Caco-2 (cell line): ENCODE results near the gene SIRPA. TPM values are rescaled to one million over a fixed set of nuclear protein-coding genes. Genes with fewer than 3 reads are reported as not detected.

Experiments
- BruUV-seq: library from RNA; stranded (reverse); fragments of 400-500 nt; replicated peaks from 2 replicates; lab custom pipeline; 2021; lab: Mats Ljungman, UMichigan
- CTCF ChIA-PET: fragments of 300-600 bp; sonication (Branson Sonifier 250); formaldehyde crosslinking; loops from one replicate; lab custom pipeline; 2022; ENCODE audit warnings: antibody characterized with exemption; lab: Charles Lee
- POLR2A ChIA-PET: fragments of 300-600 bp; sonication (Branson Sonifier 250); formaldehyde crosslinking; loops from one replicate; lab custom pipeline; 2022; ENCODE audit warnings: antibody characterized with exemption; lab: Charles Lee
- DNase-seq, 2 experiments: peaks; one replicate each; pipeline versions ENCODE4 v3.0.0 to v3.0.0-alpha.2; 2020 to 2022
- H3K27me3 ChIP-seq: replicated peaks from 2 replicates; pipeline ENCODE4 v1.6.0; 2011; ENCODE audit warnings: low read length; ENCODE audit not compliant: control insufficient read depth, insufficient read depth
- H3K36me3 ChIP-seq: 2 replicates; pipeline ENCODE4 v1.5.1; 2011; ENCODE audit warnings: low read length; ENCODE audit not compliant: control insufficient read depth, insufficient read depth
- H3K4me1 ChIP-seq: fragments of 250-450 bp; sonication (Bioruptor Pico); 2 replicates; pipeline ENCODE4 v1.5.1; 2020; ENCODE audit warnings: mild to moderate bottlenecking
- H3K4me3 ChIP-seq: 2 replicates; pipeline ENCODE4 v1.5.1; 2011; ENCODE audit warnings: low read depth, mild to moderate bottlenecking, control low read depth, low read length
- H3K9me3 ChIP-seq: fragments of 250-450 bp; sonication (Bioruptor Pico); 2 replicates; pipeline ENCODE4 v1.5.1; 2020; ENCODE audit warnings: mild to moderate bottlenecking, moderate library complexity
- H3K27ac Mint-ChIP-seq: one replicate; pipeline ENCODE4 v1.8.0; 2022; ENCODE audit warnings: mixed read lengths; ENCODE audit not compliant: unreplicated experiment
- H3K27me3 Mint-ChIP-seq: one replicate; pipeline ENCODE4 v1.8.0; 2022; ENCODE audit warnings: mixed read lengths; ENCODE audit not compliant: insufficient read depth, unreplicated experiment
- H3K36me3 Mint-ChIP-seq: one replicate; pipeline ENCODE4 v1.8.0; 2022; ENCODE audit warnings: mild to moderate bottlenecking, mixed read lengths; ENCODE audit not compliant: insufficient read depth, unreplicated experiment
- H3K4me1 Mint-ChIP-seq: one replicate; pipeline ENCODE4 v1.8.0; 2022; ENCODE audit warnings: low read depth, mixed read lengths; ENCODE audit not compliant: unreplicated experiment
- H3K4me3 Mint-ChIP-seq: one replicate; pipeline ENCODE4 v1.8.0; 2022; ENCODE audit warnings: mild to moderate bottlenecking, moderate library complexity, mixed read lengths; ENCODE audit not compliant: unreplicated experiment
- H3K9me3 Mint-ChIP-seq: one replicate; pipeline ENCODE4 v1.8.0; 2022; ENCODE audit warnings: mixed read lengths; ENCODE audit not compliant: unreplicated experiment
- intact Hi-C: fragments of 100-400 bp; cut with micrococcal nuclease; formaldehyde crosslinking; loops from one replicate; pipeline ENCODE4 v1.10.0; 2022; ENCODE audit not compliant: unreplicated experiment
- total RNA-seq: library from RNA; stranded (reverse); gene quantifications from 2 replicates; pipeline ENCODE4 v1.2.3, GENCODE V29; 2022
- TF ChIP-seq, protein P1 (sequence below), 2 experiments: fragments of 200-600 bp in 1 of 2; IDR thresholded peaks; 1 replicate in 1 of 2; 2 replicates in 1 of 2; pipeline versions ENCODE4 v1.5.1 to v1.8.0; 2011 to 2022; ENCODE audit warnings: antibody characterized with exemption in 1 of 2, control low read depth in 1 of 2, inconsistent platforms in 1 of 2, low read depth in 1 of 2, low read length in 1 of 2, mild to moderate bottlenecking in 1 of 2, moderate library complexity in 1 of 2; ENCODE audit not compliant: insufficient read depth in 1 of 2, severe bottlenecking in 1 of 2, unreplicated experiment in 1 of 2

SIRPA gene
- total RNA-seq, 1 experiment from 2014 or later = 33.3 TPM

DNA sequence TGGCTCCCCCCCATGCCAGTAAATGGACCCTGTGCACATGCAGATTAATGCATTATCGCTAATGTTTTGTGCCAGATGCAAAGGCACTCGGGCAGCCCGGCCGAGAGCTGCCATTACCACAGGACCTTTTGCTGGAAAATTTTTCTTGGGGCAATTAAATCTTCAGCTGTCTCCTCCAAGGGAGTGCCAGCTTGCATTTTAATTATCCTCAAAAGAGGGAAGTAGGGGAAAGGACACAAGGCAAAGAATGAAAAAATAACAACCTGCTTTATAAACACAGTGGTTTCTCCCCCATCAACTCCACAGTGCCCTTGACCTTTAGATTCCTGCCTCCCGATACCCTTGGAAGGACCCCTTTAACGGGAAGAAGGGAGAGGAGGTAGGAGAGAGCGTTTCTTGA is 50.5 kb downstream of the SIRPA start:
- ChIA-PET CTCF (no interaction called here), POLR2A (no interaction called here)
- peaks cover 31% of the 10 kb centered on the region for H3K4me1 ChIP-seq
- TF ChIP-seq, protein P1, sequence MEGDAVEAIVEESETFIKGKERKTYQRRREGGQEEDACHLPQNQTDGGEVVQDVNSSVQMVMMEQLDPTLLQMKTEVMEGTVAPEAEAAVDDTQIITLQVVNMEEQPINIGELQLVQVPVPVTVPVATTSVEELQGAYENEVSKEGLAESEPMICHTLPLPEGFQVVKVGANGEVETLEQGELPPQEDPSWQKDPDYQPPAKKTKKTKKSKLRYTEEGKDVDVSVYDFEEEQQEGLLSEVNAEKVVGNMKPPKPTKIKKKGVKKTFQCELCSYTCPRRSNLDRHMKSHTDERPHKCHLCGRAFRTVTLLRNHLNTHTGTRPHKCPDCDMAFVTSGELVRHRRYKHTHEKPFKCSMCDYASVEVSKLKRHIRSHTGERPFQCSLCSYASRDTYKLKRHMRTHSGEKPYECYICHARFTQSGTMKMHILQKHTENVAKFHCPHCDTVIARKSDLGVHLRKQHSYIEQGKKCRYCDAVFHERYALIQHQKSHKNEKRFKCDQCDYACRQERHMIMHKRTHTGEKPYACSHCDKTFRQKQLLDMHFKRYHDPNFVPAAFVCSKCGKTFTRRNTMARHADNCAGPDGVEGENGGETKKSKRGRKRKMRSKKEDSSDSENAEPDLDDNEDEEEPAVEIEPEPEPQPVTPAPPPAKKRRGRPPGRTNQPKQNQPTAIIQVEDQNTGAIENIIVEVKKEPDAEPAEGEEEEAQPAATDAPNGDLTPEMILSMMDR (IDR thresholded peaks at IDR 0.05; ENCODE audit: insufficient read depth in 1 of 2, low read depth in 1 of 2, low read length in 1 of 2, severe bottlenecking in 1 of 2, unreplicated experiment in 1 of 2) = no peak
- Mint-ChIP-seq H3K27ac (no peak overlapping the region), H3K4me3 (no peak overlapping the region), H3K9me3 (no peaks in the 10 kb centered on the region), H3K27me3 (no peaks in the 10 kb centered on the region), H3K36me3 (no peaks in the 10 kb centered on the region), H3K4me1 (peaks cover 21% of the 10 kb centered on the region)
- H3K27me3 ChIP-seq = no peaks in the 10 kb centered on the region
- no peaks in the 10 kb centered on the region for H3K9me3 ChIP-seq
- H3K36me3 ChIP-seq = no peaks in the 10 kb centered on the region
- H3K4me3 ChIP-seq = no peak overlapping the region
- DNase-seq = no peak
- intact Hi-C loops = no loop called here
- BruUV-seq = no TSS peak

DNA sequence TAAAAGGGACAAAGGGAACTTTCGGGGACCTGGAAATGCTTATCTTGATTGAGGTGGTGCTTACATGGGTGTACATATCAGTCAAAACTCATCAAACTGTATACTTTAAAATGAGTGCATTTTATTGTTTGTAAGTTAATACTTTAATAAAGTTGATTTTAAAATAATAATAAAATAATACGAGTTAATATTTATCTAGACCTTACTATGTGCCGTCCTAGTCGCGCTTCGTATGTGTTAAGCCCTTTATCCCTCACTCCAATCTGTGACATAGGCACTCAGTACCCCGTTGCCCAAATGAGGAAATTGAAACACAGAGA is 51.2 kb downstream of the SIRPA start:
- no peak overlapping the region; the same call in 1 of the 2 replicates for H3K4me3 ChIP-seq
- ChIA-PET CTCF (no interaction called here), POLR2A (no interaction called here)
- Mint-ChIP-seq H3K27me3 (no peaks in the 10 kb centered on the region), H3K4me1 (peaks cover 21% of the 10 kb centered on the region), H3K9me3 (no peaks in the 10 kb centered on the region), H3K4me3 (peak overlapping the region; percentile 72), H3K36me3 (no peaks in the 10 kb centered on the region), H3K27ac (no peak overlapping the region)
- DNase-seq = no peak
- no peaks in the 10 kb centered on the region for H3K36me3 ChIP-seq
- H3K9me3 ChIP-seq = no peaks in the 10 kb centered on the region
- intact Hi-C loops = no loop called here
- H3K4me1 ChIP-seq = peaks cover 31% of the 10 kb centered on the region
- H3K27me3 ChIP-seq = no peaks in the 10 kb centered on the region
- no TSS peak for BruUV-seq
- TF ChIP-seq, protein P1 (IDR thresholded peaks at IDR 0.05; ENCODE audit: insufficient read depth in 1 of 2, low read depth in 1 of 2, low read length in 1 of 2, severe bottlenecking in 1 of 2, unreplicated experiment in 1 of 2) = no peak

DNA sequence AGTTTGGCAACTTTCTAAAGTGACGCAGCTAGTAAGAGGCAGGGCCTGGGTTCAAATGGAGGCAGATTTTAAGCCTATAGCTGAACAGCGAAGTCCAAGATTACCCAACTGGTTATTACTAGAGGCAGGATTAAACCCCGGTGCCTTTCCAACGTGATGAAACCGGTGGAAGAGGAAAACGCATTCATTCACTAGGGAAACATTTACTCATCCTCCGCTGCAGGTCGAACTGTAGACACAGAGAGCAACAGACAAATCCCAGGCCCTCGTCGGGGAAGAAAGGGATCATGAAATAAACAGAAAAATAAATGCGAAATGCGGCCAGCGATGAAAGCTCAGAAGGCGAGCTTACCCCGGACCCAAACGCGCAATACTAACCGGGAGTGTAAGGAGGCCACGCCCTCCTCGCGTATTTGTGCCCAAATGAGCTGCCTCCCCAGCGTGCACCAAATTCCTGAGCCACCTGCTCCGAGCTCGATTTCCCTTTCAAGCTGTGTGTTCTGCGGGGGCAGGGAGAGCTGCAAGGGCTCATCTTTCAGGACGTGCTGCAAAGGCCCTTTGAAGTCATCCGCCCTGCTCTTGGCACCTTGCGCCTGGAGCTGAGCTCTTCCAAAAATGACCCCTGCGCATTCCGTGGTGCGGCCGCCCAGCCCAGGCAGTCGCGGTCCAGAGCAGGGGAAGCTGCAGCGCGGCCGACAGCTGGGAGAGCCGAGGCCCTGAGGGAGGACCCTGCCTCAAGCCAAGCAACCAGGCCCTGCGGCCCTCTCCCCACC is 51.7 kb downstream of the SIRPA start:
- POLR2A ChIA-PET = interaction anchor here (0.5 to 1.0 kb wide), 2 partner anchors 147 to 181 kb away, joined by 3 read pairs; no protein-coding TSS in a partner anchor
- intact Hi-C loops = no loop called here

More for the DNA sequence above, 51.7 kb downstream of the SIRPA start:
- CTCF ChIA-PET = no interaction called here
- H3K27me3 ChIP-seq = no peaks in the 10 kb centered on the region
- TF ChIP-seq, protein P1 (IDR thresholded peaks at IDR 0.05; ENCODE audit: insufficient read depth in 1 of 2, low read depth in 1 of 2, low read length in 1 of 2, severe bottlenecking in 1 of 2, unreplicated experiment in 1 of 2) = no peak
- no peaks in the 10 kb centered on the region for H3K36me3 Mint-ChIP-seq
- H3K27ac Mint-ChIP-seq = no peak overlapping the region
- no peaks in the 10 kb centered on the region for H3K9me3 Mint-ChIP-seq
- H3K4me1 Mint-ChIP-seq = peaks cover 21% of the 10 kb centered on the region
- H3K4me3 ChIP-seq = peak overlapping the region; percentile 25
- BruUV-seq = TSS peak; percentile 74
- DNase-seq = peak; percentile 58 to 83
- no peaks in the 10 kb centered on the region for H3K27me3 Mint-ChIP-seq
- H3K4me1 ChIP-seq = peaks cover 29% of the 10 kb centered on the region
- H3K36me3 ChIP-seq = no peaks in the 10 kb centered on the region
- H3K9me3 ChIP-seq = no peaks in the 10 kb centered on the region
- H3K4me3 Mint-ChIP-seq = peak overlapping the region; percentile 72
